SU-DHL-6 (cell line): Measurements from ENCODE around the gene ZC3H7B.

Source experiments
- EZH2phosphoT487 ChIP-seq: fragments of 200-600 bp; sonication (generic), shearing (Covaris generic); conservative IDR thresholded peaks from 2 replicates; pipeline ENCODE4 v1.6.1; 2018; ENCODE audit warnings: mild to moderate bottlenecking, antibody characterized with exemption, low read length, moderate library complexity, mixed read lengths
- TF ChIP-seq, protein P1 (sequence below): fragments of 200-600 bp; sonication (generic); IDR thresholded peaks from one replicate; pipeline ENCODE4 v1.5.1; 2017; ENCODE audit warnings: antibody characterized with exemption, mild to moderate bottlenecking, low read length, moderate library complexity; ENCODE audit not compliant: insufficient read depth, poor library complexity, severe bottlenecking

DNA sequence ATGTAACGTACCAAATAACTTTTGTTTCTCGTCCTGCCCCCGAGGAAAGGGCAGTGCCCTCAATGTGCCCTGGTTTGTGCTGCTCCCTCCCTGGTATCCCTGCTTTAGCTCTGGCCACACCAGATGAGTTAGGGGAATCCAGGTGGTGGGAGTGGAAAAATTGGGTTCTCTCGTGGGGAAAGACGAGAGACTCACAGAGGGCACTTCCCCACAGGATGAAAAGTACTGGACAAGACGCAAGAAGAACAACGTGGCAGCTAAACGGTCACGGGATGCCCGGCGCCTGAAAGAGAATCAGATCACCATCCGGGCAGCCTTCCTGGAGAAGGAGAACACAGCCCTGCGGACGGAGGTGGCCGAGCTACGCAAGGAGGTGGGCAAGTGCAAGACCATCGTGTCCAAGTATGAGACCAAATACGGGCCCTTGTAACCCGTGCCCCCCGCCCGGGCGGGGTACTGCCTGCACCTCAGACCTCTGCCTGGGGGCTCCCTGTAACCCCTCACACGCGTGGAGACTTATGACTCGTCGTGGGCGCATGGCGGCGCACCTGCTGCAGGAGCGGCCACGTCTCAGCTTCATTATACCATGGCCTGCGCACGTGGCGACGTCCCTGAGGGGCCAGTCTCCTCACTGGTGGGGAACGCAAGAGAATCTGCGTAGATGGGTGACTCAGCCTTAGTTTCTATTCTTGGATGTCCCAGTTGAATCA lies 94.4 kb downstream of the ZC3H7B start:
- TF ChIP-seq, protein P1, sequence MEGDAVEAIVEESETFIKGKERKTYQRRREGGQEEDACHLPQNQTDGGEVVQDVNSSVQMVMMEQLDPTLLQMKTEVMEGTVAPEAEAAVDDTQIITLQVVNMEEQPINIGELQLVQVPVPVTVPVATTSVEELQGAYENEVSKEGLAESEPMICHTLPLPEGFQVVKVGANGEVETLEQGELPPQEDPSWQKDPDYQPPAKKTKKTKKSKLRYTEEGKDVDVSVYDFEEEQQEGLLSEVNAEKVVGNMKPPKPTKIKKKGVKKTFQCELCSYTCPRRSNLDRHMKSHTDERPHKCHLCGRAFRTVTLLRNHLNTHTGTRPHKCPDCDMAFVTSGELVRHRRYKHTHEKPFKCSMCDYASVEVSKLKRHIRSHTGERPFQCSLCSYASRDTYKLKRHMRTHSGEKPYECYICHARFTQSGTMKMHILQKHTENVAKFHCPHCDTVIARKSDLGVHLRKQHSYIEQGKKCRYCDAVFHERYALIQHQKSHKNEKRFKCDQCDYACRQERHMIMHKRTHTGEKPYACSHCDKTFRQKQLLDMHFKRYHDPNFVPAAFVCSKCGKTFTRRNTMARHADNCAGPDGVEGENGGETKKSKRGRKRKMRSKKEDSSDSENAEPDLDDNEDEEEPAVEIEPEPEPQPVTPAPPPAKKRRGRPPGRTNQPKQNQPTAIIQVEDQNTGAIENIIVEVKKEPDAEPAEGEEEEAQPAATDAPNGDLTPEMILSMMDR: no peak
- TF ChIP-seq EZH2phosphoT487: no peak
